SK-N-SH (cell line): ENCODE results near the gene OSBPL10. TPM values are rescaled to one million over a fixed set of nuclear protein-coding genes. Genes with fewer than 3 reads are reported as not detected.

ENCODE experiments used
- CTCF ChIA-PET: fragments of 300-600, 350-600 bp; formaldehyde crosslinking; extraction: SDS; loops from one replicate; lab custom pipeline; 2021; lab: Yijun Ruan, JAX
- POLR2A ChIA-PET: fragments of 350-600 bp; sonication (Branson Sonifier 250); formaldehyde crosslinking; extraction: SDS; loops from one replicate; lab custom pipeline; 2020; ENCODE audit warnings: antibody characterized with exemption, inconsistent platforms; lab: Yijun Ruan, JAX
- DNase-seq: peaks from one replicate; pipeline ENCODE4 v3.0.0; 2012
- H2AFZ ChIP-seq: fragments of 200-600 bp; sonication (generic); 2 replicates; pipeline ENCODE4 v1.8.1; 2016; ENCODE audit warnings: antibody characterized with exemption, mild to moderate bottlenecking, low read depth
- H3F3A ChIP-seq: fragments of 200-600 bp; sonication (generic); replicated peaks from 2 replicates; pipeline ENCODE3; 2016; ENCODE audit warnings: antibody characterized with exemption, mild to moderate bottlenecking; ENCODE audit not compliant: insufficient read depth
- H3K27ac ChIP-seq, 2 experiments: fragments of 200-500 bp in 1 of 2; fragments of 200-600 bp in 1 of 2; sonication (Bioruptor generic) in 1 of 2; sonication (generic), shearing (Covaris generic) in 1 of 2; 2 replicates each; pipeline versions ENCODE4 v1.5.1 to v1.6.1; 2014 to 2016; ENCODE audit warnings: low read depth in 2 of 2, inconsistent platforms in 1 of 2, low read length in 1 of 2, mild to moderate bottlenecking in 1 of 2, mixed read lengths in 1 of 2
- H3K27me3 ChIP-seq: fragments of 200-600 bp; sonication (generic), shearing (Covaris generic); 2 replicates; pipeline ENCODE4 v1.6.1; 2016; ENCODE audit warnings: mixed run types; ENCODE audit not compliant: insufficient read depth
- H3K36me3 ChIP-seq, 2 experiments: fragments of 200-500 bp in 1 of 2; fragments of 200-600 bp in 1 of 2; sonication (Bioruptor generic) in 1 of 2; sonication (generic) in 1 of 2; replicated peaks in 1 of 2; 2 replicates each; pipeline versions ENCODE3 to v1.5.1; 2014 to 2016; ENCODE audit warnings: low read length in 1 of 2, mild to moderate bottlenecking in 1 of 2; ENCODE audit not compliant: insufficient read depth in 2 of 2, control insufficient read depth in 1 of 2
- H3K4me1 ChIP-seq, 2 experiments: fragments of 200-500 bp in 1 of 2; fragments of 200-600 bp in 1 of 2; sonication (Bioruptor generic) in 1 of 2; sonication (generic), shearing (Covaris generic) in 1 of 2; 2 replicates each; pipeline versions ENCODE4 v1.5.1 to v1.6.1; 2014 to 2016; ENCODE audit warnings: low read depth in 1 of 2, low read length in 1 of 2, mixed run types in 1 of 2; ENCODE audit not compliant: insufficient read depth in 2 of 2, control insufficient read depth in 1 of 2
- H3K4me2 ChIP-seq: fragments of 200-600 bp; sonication (generic), shearing (Covaris generic); 2 replicates; pipeline ENCODE4 v1.6.1; 2017; ENCODE audit warnings: mixed run types
- H3K4me3 ChIP-seq, 2 experiments: fragments of 200-500 bp in 1 of 2; fragments of 200-600 bp in 1 of 2; sonication (Bioruptor generic) in 1 of 2; sonication (generic), shearing (Covaris generic) in 1 of 2; 2 replicates each; pipeline versions ENCODE4 v1.5.1 to v1.8.1; 2014 to 2016; ENCODE audit warnings: low read depth in 2 of 2, inconsistent platforms in 1 of 2, low read length in 1 of 2, mild to moderate bottlenecking in 1 of 2, mixed read lengths in 1 of 2, moderate library complexity in 1 of 2
- H3K79me2 ChIP-seq: fragments of 200-600 bp; sonication (generic); 2 replicates; pipeline ENCODE4 v1.8.1; 2017; ENCODE audit warnings: mild to moderate bottlenecking; ENCODE audit not compliant: insufficient read depth
- H3K9ac ChIP-seq: fragments of 200-600 bp; sonication (generic); 2 replicates; pipeline ENCODE4 v1.6.1; 2017; ENCODE audit warnings: mixed run types
- H3K9me2 ChIP-seq: fragments of 200-600 bp; sonication (generic); 2 replicates; pipeline ENCODE4 v1.6.1; 2017; ENCODE audit warnings: mixed run types
- H3K9me3 ChIP-seq: fragments of 200-600 bp; sonication (generic); 2 replicates; pipeline ENCODE4 v1.6.1; 2017; ENCODE audit warnings: mixed run types, mild to moderate bottlenecking, moderate library complexity
- H4K20me1 ChIP-seq: fragments of 200-600 bp; sonication (generic); 2 replicates; pipeline ENCODE4 v1.6.1; 2017; ENCODE audit warnings: mild to moderate bottlenecking, mixed run types; ENCODE audit not compliant: insufficient read depth
- CTCF ChIP-seq: fragments of 200-600 bp; sonication (generic); IDR thresholded peaks from 2 replicates; pipeline ENCODE4 v1.6.1; 2017; ENCODE audit warnings: antibody characterized with exemption, mild to moderate bottlenecking, moderate library complexity
- EP300 ChIP-seq, 2 experiments: IDR thresholded peaks; 2 replicates each; pipeline versions ENCODE4 v1.4.0 to v1.6.1; 2012; ENCODE audit warnings: borderline replicate concordance in 1 of 2, low read depth in 1 of 2, low read length in 1 of 2
- EZH2phosphoT487 ChIP-seq: fragments of 200-600 bp; sonication (generic); IDR thresholded peaks from 2 replicates; pipeline ENCODE4 v1.6.1; 2017; ENCODE audit warnings: low read depth, mixed run types, mild to moderate bottlenecking, antibody characterized with exemption, moderate library complexity, borderline replicate concordance
- FOSL2 ChIP-seq: IDR thresholded peaks from 2 replicates; pipeline ENCODE4 v1.4.0; 2012; ENCODE audit warnings: low read depth, mild to moderate bottlenecking, moderate library complexity, borderline replicate concordance
- FOXJ3 ChIP-seq: sonication (generic); formaldehyde crosslinking; IDR thresholded peaks from 2 replicates; pipeline ENCODE4 v1.5.1; 2020; ENCODE audit warnings: mild to moderate bottlenecking, missing genetic modification reagents
- FOXM1 ChIP-seq: IDR thresholded peaks from 2 replicates; pipeline ENCODE4 v1.4.0; 2012; ENCODE audit warnings: low read depth, mild to moderate bottlenecking
- JUND ChIP-seq: IDR thresholded peaks from 2 replicates; pipeline ENCODE4 v1.4.0; 2012
- MAX ChIP-seq: IDR thresholded peaks from 2 replicates; pipeline ENCODE4 v1.4.0; 2012; ENCODE audit warnings: low read depth
- MXI1 ChIP-seq: IDR thresholded peaks from 2 replicates; pipeline ENCODE4 v1.6.1; 2012; ENCODE audit warnings: mild to moderate bottlenecking, low read depth, low read length, improper control_type of control experiment
- NFIC ChIP-seq: IDR thresholded peaks from 2 replicates; pipeline ENCODE4 v1.4.0; 2012; ENCODE audit warnings: borderline replicate concordance
- NRF1 ChIP-seq: IDR thresholded peaks from 2 replicates; pipeline ENCODE4 v1.6.1; 2012; ENCODE audit warnings: low read depth, mild to moderate bottlenecking, low read length
- POLR2AphosphoS5 ChIP-seq: IDR thresholded peaks from 2 replicates; pipeline ENCODE4 v1.6.1; 2012; ENCODE audit warnings: low read depth, low read length
- RAD21 ChIP-seq: IDR thresholded peaks from 2 replicates; pipeline ENCODE4 v1.6.1; 2012; ENCODE audit warnings: mild to moderate bottlenecking, low read length
- RFX5 ChIP-seq: IDR thresholded peaks from 2 replicates; pipeline ENCODE4 v1.6.1; 2012; ENCODE audit warnings: mild to moderate bottlenecking, improper control_type of control experiment, low read length
- SIN3A ChIP-seq: IDR thresholded peaks from 2 replicates; pipeline ENCODE4 v1.6.1; 2012; ENCODE audit warnings: low read depth, mild to moderate bottlenecking, low read length, moderate library complexity, borderline replicate concordance
- TAF1 ChIP-seq: IDR thresholded peaks from 2 replicates; pipeline ENCODE4 v1.6.1; 2012; ENCODE audit warnings: low read depth, mild to moderate bottlenecking, low read length, moderate library complexity, borderline replicate concordance
- TEAD4 ChIP-seq: IDR thresholded peaks from 2 replicates; pipeline ENCODE4 v1.4.0; 2012; ENCODE audit warnings: mild to moderate bottlenecking, borderline replicate concordance; ENCODE audit not compliant: insufficient read depth
- YY1 ChIP-seq: IDR thresholded peaks from 2 replicates; pipeline ENCODE4 v1.4.0; 2012; ENCODE audit warnings: low read depth, mild to moderate bottlenecking
- WGBS: methylation state at CpG from one replicate; pipeline ENCODE4 v1.1.6; 2017; ENCODE audit warnings: low lambda C conversion rate; 5-methylcytosine and 5-hydroxymethylcytosine counted together
- polyA plus RNA-seq, 3 experiments: library from polyadenylated mRNA; depleted of rRNA; stranded (reverse); fragments of >200 nt; gene quantifications; 2 replicates each; pipeline ENCODE4 v1.2.3, GENCODE V29; 2012
- TF ChIP-seq, protein P1 (sequence below): IDR thresholded peaks from 2 replicates; pipeline ENCODE4 v1.4.0; 2012; ENCODE audit warnings: low read depth, borderline replicate concordance
- TF ChIP-seq, protein P2 (sequence below): IDR thresholded peaks from 2 replicates; pipeline ENCODE4 v1.6.1; 2012; ENCODE audit warnings: mild to moderate bottlenecking, low read depth, low read length, moderate library complexity

The OSBPL10 gene
- polyA plus RNA-seq, 1 of the 3 experiments (the other 2 are of a cell fraction), result 0.12 TPM

DNA sequence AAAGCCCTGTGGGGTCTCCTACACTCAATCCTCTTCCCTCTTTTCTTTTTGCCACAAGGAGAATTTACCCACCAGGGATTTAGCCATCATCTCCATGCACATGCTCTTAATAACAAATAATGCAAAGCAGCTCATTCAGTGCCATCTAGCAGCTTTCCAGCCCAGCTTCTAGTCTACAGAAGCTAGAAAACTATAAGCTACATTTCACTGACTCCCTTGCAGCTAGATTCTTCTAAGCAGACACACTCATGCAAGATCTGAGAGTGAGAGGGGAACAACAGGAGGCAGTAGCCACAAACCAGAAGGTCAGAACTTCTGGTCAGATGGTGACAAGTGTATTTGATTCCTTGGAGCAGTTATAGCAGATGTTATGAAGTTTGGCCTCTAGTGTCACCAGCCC is 25.5 kb downstream of the OSBPL10 start:
- TF ChIP-seq TAF1 (no peak), MAX (no peak), CTCF (no peak), FOSL2 (no peak), MXI1 (no peak), RAD21 (no peak), POLR2AphosphoS5 (no peak), YY1 (no peak), RFX5 (no peak), EP300 (IDR thresholded peaks at IDR 0.05; ENCODE audit: borderline replicate concordance in 1 of 2, low read depth in 1 of 2, low read length in 1 of 2) (no peak), EZH2phosphoT487 (no peak), NRF1 (no peak), TEAD4 (no peak), NFIC (no peak), FOXM1 (no peak)
- TF ChIP-seq, protein P1, sequence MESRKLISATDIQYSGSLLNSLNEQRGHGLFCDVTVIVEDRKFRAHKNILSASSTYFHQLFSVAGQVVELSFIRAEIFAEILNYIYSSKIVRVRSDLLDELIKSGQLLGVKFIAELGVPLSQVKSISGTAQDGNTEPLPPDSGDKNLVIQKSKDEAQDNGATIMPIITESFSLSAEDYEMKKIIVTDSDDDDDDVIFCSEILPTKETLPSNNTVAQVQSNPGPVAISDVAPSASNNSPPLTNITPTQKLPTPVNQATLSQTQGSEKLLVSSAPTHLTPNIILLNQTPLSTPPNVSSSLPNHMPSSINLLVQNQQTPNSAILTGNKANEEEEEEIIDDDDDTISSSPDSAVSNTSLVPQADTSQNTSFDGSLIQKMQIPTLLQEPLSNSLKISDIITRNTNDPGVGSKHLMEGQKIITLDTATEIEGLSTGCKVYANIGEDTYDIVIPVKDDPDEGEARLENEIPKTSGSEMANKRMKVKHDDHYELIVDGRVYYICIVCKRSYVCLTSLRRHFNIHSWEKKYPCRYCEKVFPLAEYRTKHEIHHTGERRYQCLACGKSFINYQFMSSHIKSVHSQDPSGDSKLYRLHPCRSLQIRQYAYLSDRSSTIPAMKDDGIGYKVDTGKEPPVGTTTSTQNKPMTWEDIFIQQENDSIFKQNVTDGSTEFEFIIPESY, result no peak
- no peak overlapping the region for H3K4me2 ChIP-seq
- no peaks in the 10 kb centered on the region; a peak in 1 of 4 replicates for H3K4me1 ChIP-seq
- no peaks in the 10 kb centered on the region for H3K9me2 ChIP-seq
- no peaks in the 10 kb centered on the region for H3K9me3 ChIP-seq
- H3K27me3 ChIP-seq, result no peaks in the 10 kb centered on the region
- ChIA-PET CTCF (no interaction called here), POLR2A (no interaction called here)
- DNase-seq, result no peak
- no peaks in the 10 kb centered on the region for H4K20me1 ChIP-seq
- no peaks in the 10 kb centered on the region for H3K79me2 ChIP-seq
- H3K27ac ChIP-seq, result no peak overlapping the region
- no peak overlapping the region for H2AFZ ChIP-seq
- H3K4me3 ChIP-seq, result no peak overlapping the region
- no peaks in the 10 kb centered on the region for H3K36me3 ChIP-seq
- no peak overlapping the region for H3K9ac ChIP-seq
- no peaks in the 10 kb centered on the region for H3F3A ChIP-seq

- H3K4me3 ChIP-seq, result no peak overlapping the region
- no peaks in the 10 kb centered on the region for H3K79me2 ChIP-seq
- H3K36me3 ChIP-seq, result no peaks in the 10 kb centered on the region
- H4K20me1 ChIP-seq, result no peaks in the 10 kb centered on the region
- H3K27me3 ChIP-seq, result no peaks in the 10 kb centered on the region
- TF ChIP-seq NRF1 (no peak), RFX5 (no peak), FOXJ3 (CRISPR knock-in tag) (no peak), TEAD4 (no peak), JUND (no peak), FOSL2 (no peak), SIN3A (no peak)
- TF ChIP-seq, protein P1, result no peak
- TF ChIP-seq, protein P2, sequence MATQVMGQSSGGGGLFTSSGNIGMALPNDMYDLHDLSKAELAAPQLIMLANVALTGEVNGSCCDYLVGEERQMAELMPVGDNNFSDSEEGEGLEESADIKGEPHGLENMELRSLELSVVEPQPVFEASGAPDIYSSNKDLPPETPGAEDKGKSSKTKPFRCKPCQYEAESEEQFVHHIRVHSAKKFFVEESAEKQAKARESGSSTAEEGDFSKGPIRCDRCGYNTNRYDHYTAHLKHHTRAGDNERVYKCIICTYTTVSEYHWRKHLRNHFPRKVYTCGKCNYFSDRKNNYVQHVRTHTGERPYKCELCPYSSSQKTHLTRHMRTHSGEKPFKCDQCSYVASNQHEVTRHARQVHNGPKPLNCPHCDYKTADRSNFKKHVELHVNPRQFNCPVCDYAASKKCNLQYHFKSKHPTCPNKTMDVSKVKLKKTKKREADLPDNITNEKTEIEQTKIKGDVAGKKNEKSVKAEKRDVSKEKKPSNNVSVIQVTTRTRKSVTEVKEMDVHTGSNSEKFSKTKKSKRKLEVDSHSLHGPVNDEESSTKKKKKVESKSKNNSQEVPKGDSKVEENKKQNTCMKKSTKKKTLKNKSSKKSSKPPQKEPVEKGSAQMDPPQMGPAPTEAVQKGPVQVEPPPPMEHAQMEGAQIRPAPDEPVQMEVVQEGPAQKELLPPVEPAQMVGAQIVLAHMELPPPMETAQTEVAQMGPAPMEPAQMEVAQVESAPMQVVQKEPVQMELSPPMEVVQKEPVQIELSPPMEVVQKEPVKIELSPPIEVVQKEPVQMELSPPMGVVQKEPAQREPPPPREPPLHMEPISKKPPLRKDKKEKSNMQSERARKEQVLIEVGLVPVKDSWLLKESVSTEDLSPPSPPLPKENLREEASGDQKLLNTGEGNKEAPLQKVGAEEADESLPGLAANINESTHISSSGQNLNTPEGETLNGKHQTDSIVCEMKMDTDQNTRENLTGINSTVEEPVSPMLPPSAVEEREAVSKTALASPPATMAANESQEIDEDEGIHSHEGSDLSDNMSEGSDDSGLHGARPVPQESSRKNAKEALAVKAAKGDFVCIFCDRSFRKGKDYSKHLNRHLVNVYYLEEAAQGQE, result no peak
- no peak overlapping the region for H3K9ac ChIP-seq
- H3K9me3 ChIP-seq, result no peaks in the 10 kb centered on the region
- ChIA-PET CTCF (no interaction called here), POLR2A (no interaction called here)
- no peaks in the 10 kb centered on the region for H3K4me1 ChIP-seq
- DNase-seq, result no peak
- no peak overlapping the region for H3K4me2 ChIP-seq
- 20% methylated on average over 2 of the region's 2 CpGs for WGBS
- no peak overlapping the region for H2AFZ ChIP-seq
- no peaks in the 10 kb centered on the region for H3F3A ChIP-seq
- no peak overlapping the region for H3K27ac ChIP-seq
- no peaks in the 10 kb centered on the region for H3K9me2 ChIP-seq
These were observed 27.4 kb downstream of the OSBPL10 start for GRCh38 chr3:31953636-31954035.
